Activated T-cell treated with anti-CD3 and anti-CD28 coated beads, Interleukin-2, amount 50 U/mL, for 48 hours (primary cell): ENCODE results near the gene COX7B.
"Not testable (repeated sequence)": the region's sequence is repeated elsewhere in the genome, so short reads cannot be mapped to it uniquely, and the experiment has no call there.

ENCODE experiments used
- DNase-seq, 2 experiments: peaks; one replicate each; pipeline ENCODE4 v3.0.0-alpha.2; 2020

COX7B gene

GRCh38 chrX:77899081-77899828 lies at the start of gene COX7B:
Gene COX7B (plus strand): TSS chrX:77899468. CDS start chrX:77899554, 86 bp downstream.
- DNase-seq, result peak; percentile 45 to 56

GRCh38 chrX:77875372-77875771 lies 23.9 kb upstream of the COX7B start:
- no peak for DNase-seq

GRCh38 chrX:77881418-77881817 lies 17.9 kb upstream of the COX7B start:
- not testable (repeated sequence) for DNase-seq

- DNase-seq, result no peak
Measured at GRCh38 chrX:77892887-77893286, 6.4 kb upstream of the COX7B start.

DNA sequence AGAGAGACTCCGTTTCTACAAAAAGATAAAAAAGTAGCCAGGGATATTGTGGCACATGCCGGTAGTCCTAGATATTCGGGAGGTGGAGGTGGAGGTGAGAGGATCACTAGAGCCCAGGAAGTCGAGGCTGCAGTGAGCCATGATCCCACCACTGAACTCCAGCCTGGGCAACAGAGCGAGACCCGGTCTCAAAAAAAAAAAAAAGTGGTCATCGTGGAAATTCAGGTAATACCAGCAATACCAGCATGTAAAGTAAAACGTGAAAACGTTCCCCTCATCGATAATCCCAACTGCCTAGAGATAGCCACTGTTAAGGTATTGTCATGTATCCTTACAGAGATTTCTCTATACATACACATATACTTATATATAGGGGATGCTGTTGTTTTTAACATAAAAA lies 5.6 kb upstream of the COX7B start:
- no peak for DNase-seq

DNA sequence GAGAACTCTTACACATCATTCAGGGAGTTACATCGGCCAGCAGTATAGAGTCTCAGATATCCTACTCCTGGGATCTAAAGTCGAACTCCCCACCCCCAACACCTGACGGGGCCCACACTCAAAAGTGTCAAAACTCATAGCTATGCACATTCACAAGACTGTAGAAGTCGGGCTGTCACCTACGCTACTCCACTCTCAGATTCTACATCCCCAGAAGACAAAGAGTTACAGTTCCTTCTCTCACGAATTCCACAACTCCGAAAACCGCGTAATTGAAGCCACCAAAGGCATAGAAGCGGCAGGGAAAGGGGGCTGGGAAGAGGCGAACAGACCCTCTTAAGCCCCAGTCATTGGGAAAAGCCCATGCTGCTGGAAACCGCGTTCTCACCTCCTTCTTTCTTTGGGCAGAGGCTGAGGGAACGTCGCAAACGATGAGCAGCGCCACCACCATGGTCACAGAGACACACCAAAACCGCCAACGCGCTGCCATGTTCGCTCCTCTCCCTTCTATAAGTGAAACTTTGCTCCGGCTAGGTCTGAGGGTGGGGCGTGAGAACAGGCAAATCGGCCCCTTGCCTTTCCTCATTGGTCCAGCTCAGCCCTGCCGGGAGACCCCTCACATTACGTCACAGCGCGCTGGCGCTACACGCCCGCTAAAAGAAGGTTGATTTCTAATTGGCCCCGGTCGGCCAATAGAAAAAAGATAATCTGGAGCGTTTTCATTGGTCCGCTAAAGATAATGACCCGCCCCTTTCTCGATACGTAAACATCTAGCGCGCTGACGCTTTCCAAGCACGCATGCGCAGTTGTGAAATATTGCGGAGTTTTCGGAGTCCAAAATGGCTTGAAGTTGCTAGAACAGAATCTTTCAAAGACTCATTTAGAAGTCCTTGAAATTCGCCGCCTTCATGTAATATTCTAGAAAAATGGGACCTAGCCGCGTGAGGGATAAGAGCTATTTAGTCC lies 4.1 kb upstream of the COX7B start, which contains the start of gene MAGT1:
Gene MAGT1 (minus strand): TSS at position 515 of the 966 bp plus-strand sequence. CDS start 25 bp downstream, at position 490.
- DNase-seq, result peak; percentile 86 to 88

DNA sequence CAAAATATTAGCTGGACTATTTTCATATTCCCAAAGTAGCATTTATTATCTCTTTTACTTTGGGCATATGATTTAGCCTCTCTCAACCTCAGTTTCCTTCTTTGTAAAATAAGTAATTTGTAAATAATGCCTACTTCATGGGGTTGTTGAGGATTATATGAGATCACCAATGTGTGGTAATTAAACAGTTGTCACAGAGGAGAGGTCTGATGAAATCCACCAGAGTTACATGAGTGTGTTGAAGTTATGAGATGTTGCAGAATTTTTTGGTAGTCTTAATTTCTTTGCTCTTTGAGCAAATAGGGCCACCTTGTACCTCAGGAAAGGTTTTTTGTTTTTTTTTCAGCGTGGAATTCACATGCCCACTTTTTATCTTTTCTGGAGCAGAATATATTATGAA lies 1.4 kb downstream of the COX7B start:
- DNase-seq, result no peak

DNA sequence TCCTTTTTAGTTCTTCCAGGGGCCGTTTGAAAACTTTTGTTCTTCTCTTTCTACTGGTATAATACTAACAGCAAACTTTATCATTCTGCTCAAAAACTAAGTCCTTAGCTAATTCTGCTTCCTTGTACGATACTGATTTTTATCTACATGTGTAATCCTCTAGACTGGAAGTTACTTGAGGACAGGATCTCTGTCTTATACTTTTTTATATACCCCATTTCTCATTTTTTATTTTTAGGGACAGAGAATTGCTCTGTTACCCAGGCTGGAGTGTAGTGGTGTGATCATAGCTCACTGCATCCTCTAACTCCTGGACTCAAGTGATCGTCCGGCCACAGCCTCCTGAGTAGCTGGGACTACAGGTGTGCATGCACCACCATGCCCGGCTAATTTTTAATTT lies 2.2 kb downstream of the COX7B start:
- DNase-seq, result no peak

GRCh38 chrX:77910108-77910840 lies 11.0 kb downstream of the COX7B start, which contains the start of gene ATP7A:
Gene ATP7A (plus strand): TSS chrX:77910693. CDS start chrX:77971642, 60,949 bp downstream.
- peak; percentile 92 for DNase-seq

- no peak for DNase-seq
Measured at GRCh38 chrX:77917294-77917933, 18.1 kb downstream of the COX7B start.

DNA sequence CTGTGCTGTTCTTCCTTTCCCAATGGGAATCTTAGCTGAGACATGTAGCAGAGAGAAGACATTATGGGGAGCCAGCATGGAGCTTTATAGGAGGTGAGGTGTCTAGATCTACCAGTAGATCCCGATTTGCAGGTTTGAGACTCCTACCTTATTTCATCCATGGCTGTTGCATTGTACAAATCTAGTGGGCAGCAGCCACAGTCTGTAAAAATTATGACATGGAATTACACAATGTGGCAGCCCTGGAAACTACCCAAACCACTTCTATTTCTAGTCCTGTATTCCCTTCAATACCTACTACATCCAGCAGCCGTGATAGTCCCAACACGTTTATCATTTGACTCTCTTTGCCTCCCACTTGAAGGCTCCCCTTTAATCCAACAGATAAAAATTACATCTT lies 19.3 kb downstream of the COX7B start:
- no peak for DNase-seq

- DNase-seq, result not testable (repeated sequence)
Measured at GRCh38 chrX:77919370-77919769, 20.1 kb downstream of the COX7B start.

- no peak for DNase-seq
Measured at GRCh38 chrX:77922787-77923186, 23.5 kb downstream of the COX7B start.

DNA sequence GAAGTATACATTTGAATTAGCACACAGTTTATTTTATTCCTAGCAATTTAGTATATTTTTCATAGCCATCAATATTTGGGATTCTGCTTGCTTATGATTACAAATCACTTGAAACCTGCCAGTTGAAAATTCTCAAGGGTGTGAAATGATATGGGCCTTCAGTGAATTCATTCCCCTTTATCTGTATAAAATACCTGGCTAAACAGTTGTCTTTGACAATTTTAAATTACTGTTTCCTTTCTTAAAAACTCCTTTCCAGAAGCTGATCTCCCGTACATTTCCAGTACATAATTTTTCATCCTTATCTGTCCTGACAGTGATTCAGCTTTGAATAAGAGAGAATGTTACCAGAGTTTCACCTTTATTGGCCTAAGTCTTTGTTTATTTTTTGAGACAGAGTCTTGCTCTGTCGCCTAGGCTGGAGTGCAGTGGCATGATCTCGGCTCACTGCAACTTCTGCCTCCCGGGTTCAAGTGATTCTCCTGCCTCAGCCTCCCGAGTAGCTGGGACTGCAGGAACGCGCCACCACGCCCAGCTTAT lies 25.1 kb downstream of the COX7B start:
- DNase-seq, result no peak

DNA sequence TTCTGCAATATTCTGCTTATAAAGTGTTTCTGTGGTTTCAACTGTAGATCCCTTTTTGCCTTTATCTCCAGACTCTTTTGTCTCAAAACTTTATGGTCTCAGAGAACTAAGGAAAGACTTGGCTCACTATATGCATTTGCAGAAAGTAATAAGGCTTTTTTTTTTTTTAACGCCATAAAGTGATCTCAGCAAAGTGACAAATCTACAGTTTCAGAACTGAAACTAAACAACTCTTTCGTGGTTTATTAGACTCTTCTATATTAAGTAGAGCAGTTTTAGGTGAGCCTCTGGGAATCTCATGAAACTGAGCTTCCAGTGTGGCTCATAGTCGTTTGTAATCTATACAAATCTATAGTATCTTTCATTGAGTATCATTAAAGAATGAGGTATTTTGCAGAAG lies 26.5 kb downstream of the COX7B start:
- no peak for DNase-seq

- DNase-seq, result no peak
Measured at GRCh38 chrX:77930581-77930980, 31.3 kb downstream of the COX7B start.

GRCh38 chrX:77935886-77936285 lies 36.6 kb downstream of the COX7B start:
- DNase-seq, result no peak

- DNase-seq, result no peak
Measured at GRCh38 chrX:77936299-77936698, 37.0 kb downstream of the COX7B start.

GRCh38 chrX:77937291-77937690 lies 38.0 kb downstream of the COX7B start:
- DNase-seq, result no peak

DNA sequence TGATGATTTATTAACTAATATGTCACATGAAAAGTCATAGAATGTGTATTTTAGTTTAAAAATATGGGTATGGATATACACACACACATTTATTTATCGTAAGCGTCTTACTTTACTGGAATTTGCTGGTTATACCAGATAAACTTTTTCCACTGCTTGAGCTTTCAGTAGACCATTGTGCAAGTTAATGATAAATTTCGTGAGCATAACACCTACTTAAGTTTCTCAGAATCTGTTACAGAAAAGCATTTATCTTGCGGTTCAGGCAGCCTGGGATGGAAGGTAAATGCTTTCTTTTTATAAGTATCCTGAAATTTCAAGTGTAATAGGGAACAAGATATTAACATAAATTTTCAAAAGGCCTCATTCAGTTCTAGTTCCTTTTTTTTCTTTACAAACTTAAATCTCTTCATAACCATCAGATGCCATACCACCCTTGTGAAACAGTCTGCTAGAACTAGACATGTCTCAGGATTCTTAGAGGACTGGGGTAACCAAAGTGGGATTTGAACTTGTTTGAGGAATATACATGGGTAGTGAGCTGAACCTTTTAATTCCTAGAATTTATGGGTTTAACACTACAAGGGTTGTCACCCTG lies 38.9 kb downstream of the COX7B start:
- DNase-seq, result no peak

- DNase-seq, result not testable (repeated sequence)
Measured at GRCh38 chrX:77945031-77945430, 45.8 kb downstream of the COX7B start.
